Activated CD4-positive, alpha-beta T cell treated with anti-CD3 and anti-CD28 coated beads, Interleukin-2, amount 50 U/mL, for 24 hours (primary cell): ENCODE data around the gene SCAANT1.

Source experiments
- DNase-seq, 2 donors: peaks; one replicate each; pipeline ENCODE4 v3.0.0-alpha.2; 2020; ENCODE audit warnings: low read depth in 1 of 2, low spot score in 1 of 2

Gene SCAANT1

GRCh38 chr3:63911873-63912767, at the start of gene SCAANT1:
SCAANT1 (minus strand) TSS chr3:63912383.
- DNase-seq: peak; percentile 64 to 82

GRCh38 chr3:63961891-63962290, 49.7 kb upstream of the SCAANT1 start:
- peak in 1 of 2 donors; percentile 22 for DNase-seq

GRCh38 chr3:63960048-63960711, 48.0 kb upstream of the SCAANT1 start:
- DNase-seq: no peak

DNA sequence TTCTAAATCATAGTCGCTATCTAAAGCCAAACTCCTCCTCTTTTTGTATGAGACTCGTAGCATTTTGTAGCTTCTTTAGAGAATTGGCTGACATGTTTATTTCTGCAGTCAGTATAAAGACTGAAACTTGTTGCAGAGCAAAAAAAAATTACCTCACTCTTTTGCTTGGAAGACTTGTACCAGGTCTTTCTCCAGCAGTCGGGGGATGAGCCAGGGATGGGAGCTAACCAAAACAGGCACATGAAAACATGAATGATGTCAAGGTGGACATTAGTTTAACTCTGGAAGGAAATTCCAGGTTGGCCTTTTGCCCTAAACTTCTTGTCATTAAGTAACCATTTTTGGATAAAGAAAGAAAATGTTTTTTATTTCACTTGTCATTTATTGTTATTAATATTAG, 47.0 kb upstream of the SCAANT1 start:
- DNase-seq: no peak

GRCh38 chr3:63955830-63956545, 43.8 kb upstream of the SCAANT1 start:
- DNase-seq: no peak

DNA sequence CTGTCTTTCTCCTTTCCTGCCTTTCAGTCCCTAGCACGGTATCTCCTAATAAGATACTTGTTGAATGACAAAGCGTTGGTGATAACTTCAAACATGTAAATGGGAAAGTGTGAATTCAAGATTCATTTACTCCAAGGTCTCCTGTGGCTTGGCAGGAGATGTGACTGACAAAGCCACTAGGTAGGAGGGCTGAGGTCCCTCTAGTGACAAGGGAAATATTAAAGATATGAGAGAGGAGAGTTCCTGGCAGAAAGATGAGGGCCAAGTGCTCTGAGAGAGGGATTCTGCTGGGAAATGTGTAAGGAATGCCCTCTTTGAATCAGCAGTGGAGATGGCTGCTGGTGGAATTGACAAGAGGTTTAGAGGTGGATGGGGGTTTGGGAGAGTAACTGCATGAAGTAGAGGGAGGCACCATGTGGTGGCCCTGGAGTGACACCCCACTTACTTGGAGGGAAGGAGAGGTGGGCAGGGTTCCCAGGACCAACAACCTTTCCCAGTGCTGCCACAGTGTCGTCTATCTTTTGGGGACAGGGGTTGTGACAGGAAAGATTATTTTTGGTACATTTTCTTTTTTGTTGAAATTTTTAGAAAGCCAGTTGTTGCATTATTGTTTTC, 43.0 kb upstream of the SCAANT1 start:
- DNase-seq: no peak

- DNase-seq: no peak
Observed at GRCh38 chr3:63954182-63954581, 42.0 kb upstream of the SCAANT1 start.

DNA sequence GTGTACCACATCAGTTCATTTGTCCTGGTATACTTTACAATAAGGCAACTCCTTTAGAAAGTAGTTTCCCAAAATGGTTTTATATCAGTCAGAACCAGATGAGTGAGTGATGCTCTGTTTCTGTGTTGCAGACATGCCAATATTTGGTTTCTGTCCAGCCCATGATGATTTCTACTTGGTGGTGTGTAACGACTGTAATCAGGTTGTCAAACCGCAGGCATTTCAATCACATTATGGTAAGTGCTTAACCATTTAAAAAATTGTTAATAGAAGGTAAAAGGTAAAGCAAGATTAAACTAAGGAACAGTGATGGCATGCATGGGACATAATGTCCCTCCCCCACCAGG, 40.0 kb upstream of the SCAANT1 start:
- DNase-seq: no peak

DNA sequence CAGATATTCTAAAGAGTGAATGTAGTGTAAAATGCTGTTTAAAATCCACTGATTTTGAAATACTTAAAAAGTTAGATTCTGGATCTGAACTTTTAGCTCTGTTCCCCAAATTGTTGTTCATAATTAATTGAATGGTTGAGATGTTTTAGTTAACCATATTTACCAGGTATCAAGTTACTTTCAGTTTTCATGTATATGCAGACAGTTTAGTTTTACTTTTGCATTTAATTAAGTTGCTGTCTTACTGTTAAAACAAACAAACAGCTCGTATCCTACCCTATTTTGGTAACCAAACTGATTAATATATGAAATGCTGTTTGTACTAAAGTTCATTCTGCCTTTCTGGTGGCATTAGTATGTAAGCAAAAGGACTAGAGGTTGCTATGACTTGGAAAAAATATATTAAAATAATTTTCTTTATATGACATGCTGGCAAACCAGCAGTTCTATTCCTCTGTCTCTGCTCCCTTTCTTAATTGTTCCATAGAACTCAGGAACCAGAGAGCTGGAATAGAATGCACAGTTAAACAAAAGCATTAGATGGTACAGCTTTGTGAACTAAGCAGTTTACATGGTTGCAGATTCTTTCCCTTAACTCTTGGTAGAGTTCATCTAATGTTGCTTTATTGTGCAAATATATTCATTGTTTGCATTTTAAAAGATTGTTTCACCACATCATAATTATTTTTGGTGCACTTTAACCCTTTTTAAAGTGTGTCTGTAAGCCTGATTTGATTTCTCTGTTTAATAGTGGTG, 39.5 kb upstream of the SCAANT1 start:
- no peak for DNase-seq

DNA sequence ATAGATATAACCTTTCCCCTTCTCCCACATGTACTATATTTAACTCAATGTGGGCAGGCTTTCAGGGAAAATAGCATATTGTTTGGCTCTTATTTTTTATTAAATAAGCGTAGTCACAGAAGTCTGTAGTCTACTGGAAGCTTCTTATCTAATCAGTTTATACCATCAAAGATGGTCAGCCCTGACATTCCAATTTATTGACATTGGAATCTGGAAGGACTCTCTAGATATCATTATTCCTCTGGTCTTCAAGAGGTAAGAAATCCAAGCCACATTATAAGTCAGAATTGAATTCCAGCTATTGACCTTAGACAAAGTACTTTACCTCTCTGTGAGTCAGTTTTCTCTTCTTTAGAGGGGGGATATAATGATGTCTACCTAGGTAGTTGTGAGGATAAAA, 38.5 kb upstream of the SCAANT1 start:
- DNase-seq: no peak

- DNase-seq: no peak
Observed at GRCh38 chr3:63949005-63949404, 36.8 kb upstream of the SCAANT1 start.

- no peak for DNase-seq
Observed at GRCh38 chr3:63947594-63947993, 35.4 kb upstream of the SCAANT1 start.

DNA sequence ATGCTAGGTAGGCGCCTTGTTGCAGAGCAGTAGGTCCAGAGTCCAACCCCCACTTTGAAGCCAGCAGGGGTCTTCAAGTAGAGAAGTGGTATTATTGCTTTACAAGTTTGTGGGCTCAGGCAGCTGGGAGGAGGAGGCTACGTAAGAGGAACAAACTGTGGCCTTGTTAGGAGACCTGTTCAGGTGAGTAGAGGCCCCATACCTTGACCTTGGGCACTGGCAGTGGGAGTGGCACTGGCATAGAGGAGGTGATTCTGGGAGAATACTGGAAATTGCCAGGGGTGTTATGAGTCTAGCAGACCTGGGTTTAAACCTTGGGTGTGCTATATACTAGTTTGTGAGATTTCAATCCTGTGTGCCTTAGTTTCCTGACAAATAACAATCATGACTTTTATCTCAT, 34.6 kb upstream of the SCAANT1 start:
- no peak for DNase-seq

GRCh38 chr3:63945558-63946096, 33.4 kb upstream of the SCAANT1 start:
- DNase-seq: no peak

DNA sequence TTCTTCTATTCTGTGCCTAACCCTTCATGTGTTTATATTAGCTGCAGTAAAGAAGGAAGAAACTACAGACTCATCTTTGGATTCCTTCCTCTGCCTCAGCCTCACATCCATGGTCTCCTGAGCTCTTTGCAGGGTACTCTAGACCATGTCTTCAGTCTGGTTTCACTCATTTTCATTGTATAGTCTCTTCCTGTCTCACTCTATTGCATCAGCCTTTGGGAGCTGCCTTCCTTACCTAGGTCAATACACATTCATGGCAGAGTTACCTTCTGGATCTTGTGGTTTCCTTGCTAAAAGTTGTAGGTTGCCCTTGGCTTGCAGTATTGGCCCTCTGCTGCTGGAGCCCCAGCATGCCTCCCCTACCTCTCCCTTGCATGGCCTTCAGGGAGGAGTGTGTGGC, 31.5 kb upstream of the SCAANT1 start:
- no peak for DNase-seq

DNA sequence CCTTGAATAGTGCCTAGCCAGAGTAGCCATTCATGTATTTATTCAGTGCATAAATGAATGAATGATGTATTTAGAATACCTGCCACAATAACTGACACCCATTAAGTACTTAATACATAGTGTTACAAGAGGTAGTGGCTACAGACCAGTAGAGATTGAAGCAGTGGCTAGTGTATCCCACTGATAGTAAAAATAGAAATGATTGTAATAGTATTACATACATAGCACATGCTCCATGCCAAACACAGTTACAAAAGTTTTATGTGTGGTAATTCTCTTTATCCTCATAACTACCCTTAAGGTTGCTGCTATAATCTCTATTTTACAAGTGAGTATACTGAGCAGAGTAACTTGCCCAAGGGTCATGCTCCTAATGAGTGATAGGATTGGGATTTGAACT, 30.3 kb upstream of the SCAANT1 start:
- no peak for DNase-seq

GRCh38 chr3:63940389-63940757, 28.2 kb upstream of the SCAANT1 start:
- no peak for DNase-seq

DNA sequence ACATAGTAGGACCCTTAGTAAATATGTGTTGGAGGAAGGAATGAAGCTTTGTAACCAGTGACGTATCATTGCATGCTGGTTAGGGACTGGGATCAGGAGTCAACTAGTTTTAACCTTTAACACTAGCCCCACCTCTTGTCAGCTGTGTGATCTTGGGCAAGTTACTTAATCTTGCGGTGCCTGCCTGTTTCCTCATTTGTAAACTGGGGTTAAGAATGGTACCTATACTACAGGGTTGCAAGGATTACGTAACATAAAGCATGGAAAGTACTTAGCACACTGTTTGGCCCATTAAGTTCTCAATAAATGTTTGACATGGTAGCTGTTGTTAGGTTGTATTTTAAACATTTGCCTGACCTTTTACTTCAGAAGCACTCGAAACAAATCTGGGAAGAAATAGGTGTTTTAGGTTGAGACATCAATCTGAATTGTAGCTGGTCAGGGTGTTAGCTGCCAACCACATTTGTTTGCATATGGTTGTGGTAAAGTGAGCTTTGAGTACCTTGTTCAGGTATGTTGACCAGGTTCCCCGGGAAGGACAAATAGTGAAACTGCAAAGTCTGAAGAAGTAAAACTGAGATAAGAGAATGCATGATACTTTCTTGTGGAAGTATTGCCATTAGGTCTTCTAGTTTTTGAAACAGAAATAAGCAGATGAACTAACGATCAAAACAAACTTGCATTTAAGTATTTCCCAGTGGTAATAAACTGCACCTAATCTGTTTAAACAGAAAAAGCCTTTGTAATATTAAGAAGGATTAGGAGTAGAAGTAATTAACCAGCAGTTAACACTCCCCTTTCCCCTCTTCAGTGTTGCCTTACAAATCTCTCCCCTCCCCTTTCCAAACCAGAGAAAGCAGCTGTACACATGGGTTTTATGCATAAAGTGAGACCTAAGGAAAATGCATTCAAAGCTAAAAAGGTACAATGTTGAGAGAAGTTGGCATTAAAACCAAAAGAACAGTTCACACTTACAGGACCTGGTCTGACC, 25.8 kb upstream of the SCAANT1 start:
- DNase-seq: no peak

GRCh38 chr3:63936925-63937324, 24.7 kb upstream of the SCAANT1 start:
- no peak for DNase-seq
